Brain microvascular endothelial cell (primary cell): Measurements from ENCODE around the gene PI4K2A.
A peak's percentile ranks its signal among the peaks of the same experiment; 100 is the strongest.

Source experiments
- DNase-seq: peaks from one replicate; pipeline ENCODE4 v3.0.0-alpha.2; 2020
- H3K27ac ChIP-seq: fragments of 250-450 bp; sonication (Bioruptor Pico); 2 replicates; pipeline ENCODE4 v1.5.1; 2020; ENCODE audit warnings: mild to moderate bottlenecking, moderate library complexity
- H3K27me3 ChIP-seq: fragments of 250-450 bp; sonication (Bioruptor Pico); replicated peaks from 2 replicates; pipeline ENCODE4 v1.5.1; 2020; ENCODE audit warnings: mild to moderate bottlenecking
- H3K36me3 ChIP-seq: fragments of 250-450 bp; sonication (Bioruptor Pico); replicated peaks from 2 replicates; pipeline ENCODE4 v1.5.1; 2020; ENCODE audit warnings: mild to moderate bottlenecking
- H3K4me3 ChIP-seq: 2 replicates; pipeline ENCODE4 v1.5.1; 2011; ENCODE audit warnings: low read depth, mild to moderate bottlenecking, control low read depth, low read length, moderate library complexity
- in situ Hi-C: cut with HindIII; loops from 2 replicates; pipeline ENCODE4 v1.10.0; 2017; ENCODE audit warnings: low sequenced_read_pairs, low pct_ligation_motif_present
- TF ChIP-seq, protein P1 (sequence below): IDR thresholded peaks from 2 replicates; pipeline ENCODE4 v1.5.1; 2011; ENCODE audit warnings: low read depth, mild to moderate bottlenecking, moderate library complexity, low read length, control low read depth, inconsistent platforms; ENCODE audit errors: missing control alignments

Gene PI4K2A

DNA sequence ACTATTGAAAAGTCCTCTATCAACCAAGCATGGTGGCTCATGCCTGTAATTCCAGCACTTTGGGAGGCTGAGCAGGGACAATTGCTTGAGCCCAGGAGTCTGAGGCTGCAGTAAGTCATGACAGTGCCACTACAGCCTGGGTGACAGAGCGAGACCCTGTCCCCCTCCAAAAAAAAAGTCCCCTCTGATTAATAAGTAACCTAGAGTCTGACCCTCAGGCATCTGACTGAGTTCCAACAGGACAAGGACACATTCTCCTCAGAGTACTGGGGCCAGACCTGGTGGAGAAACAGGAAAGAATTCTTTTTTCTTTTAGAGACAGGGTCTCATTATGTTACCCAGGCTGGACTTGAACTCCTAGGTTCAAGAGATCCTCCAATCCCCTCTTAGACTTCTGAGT lies 17.2 kb upstream of the PI4K2A start:
- no peak overlapping the region for H3K4me3 ChIP-seq
- no peaks in the 10 kb centered on the region for H3K27me3 ChIP-seq
- no peaks in the 10 kb centered on the region for H3K36me3 ChIP-seq
- in situ Hi-C loops = no loop called here
- TF ChIP-seq, protein P1, sequence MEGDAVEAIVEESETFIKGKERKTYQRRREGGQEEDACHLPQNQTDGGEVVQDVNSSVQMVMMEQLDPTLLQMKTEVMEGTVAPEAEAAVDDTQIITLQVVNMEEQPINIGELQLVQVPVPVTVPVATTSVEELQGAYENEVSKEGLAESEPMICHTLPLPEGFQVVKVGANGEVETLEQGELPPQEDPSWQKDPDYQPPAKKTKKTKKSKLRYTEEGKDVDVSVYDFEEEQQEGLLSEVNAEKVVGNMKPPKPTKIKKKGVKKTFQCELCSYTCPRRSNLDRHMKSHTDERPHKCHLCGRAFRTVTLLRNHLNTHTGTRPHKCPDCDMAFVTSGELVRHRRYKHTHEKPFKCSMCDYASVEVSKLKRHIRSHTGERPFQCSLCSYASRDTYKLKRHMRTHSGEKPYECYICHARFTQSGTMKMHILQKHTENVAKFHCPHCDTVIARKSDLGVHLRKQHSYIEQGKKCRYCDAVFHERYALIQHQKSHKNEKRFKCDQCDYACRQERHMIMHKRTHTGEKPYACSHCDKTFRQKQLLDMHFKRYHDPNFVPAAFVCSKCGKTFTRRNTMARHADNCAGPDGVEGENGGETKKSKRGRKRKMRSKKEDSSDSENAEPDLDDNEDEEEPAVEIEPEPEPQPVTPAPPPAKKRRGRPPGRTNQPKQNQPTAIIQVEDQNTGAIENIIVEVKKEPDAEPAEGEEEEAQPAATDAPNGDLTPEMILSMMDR = no peak
- DNase-seq = no peak
- no peak overlapping the region for H3K27ac ChIP-seq

GRCh38 chr10:97627731-97628130 lies 12.7 kb upstream of the PI4K2A start:
- Histone ChIP-seq H3K36me3 (no peaks in the 10 kb centered on the region), H3K27ac (no peak overlapping the region), H3K27me3 (no peaks in the 10 kb centered on the region), H3K4me3 (no peak overlapping the region)
- in situ Hi-C loops = no loop called here
- TF ChIP-seq, protein P1 = no peak
- DNase-seq = no peak

GRCh38 chr10:97628228-97628627 lies 12.2 kb upstream of the PI4K2A start:
- no peaks in the 10 kb centered on the region for H3K36me3 ChIP-seq
- no peak overlapping the region for H3K27ac ChIP-seq
- no peaks in the 10 kb centered on the region for H3K27me3 ChIP-seq
- TF ChIP-seq, protein P1 = no peak
- in situ Hi-C loops = no loop called here
- DNase-seq = no peak
- H3K4me3 ChIP-seq = no peak overlapping the region

DNA sequence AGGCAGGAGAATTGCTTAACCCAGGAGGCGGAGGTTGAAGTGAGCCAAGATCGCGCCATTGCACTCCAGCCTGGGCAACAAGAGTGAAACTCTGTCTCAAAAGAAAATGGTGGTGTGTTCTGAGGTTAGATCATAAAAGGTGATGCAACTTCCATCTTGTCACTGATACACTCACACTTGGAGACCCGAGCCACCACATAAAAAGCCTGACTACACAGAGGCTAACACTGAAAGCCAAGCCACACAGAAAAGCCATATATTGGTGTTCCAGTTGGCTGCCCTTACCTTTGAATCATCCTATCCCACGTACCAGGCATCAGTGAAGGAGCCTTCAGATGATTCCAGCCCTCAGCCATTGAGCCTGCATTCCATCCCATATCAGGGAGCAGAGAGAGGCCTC lies 11.2 kb upstream of the PI4K2A start:
- TF ChIP-seq, protein P1 = no peak
- Histone ChIP-seq H3K27me3 (no peaks in the 10 kb centered on the region), H3K27ac (no peak overlapping the region), H3K36me3 (no peaks in the 10 kb centered on the region), H3K4me3 (no peak overlapping the region)
- DNase-seq = no peak
- in situ Hi-C loops = no loop called here

GRCh38 chr10:97631098-97631497 lies 9.4 kb upstream of the PI4K2A start:
- no peaks in the 10 kb centered on the region for H3K27me3 ChIP-seq
- TF ChIP-seq, protein P1 = no peak
- no peaks in the 10 kb centered on the region for H3K36me3 ChIP-seq
- H3K4me3 ChIP-seq = no peak overlapping the region
- DNase-seq = no peak
- no peak overlapping the region for H3K27ac ChIP-seq
- in situ Hi-C loops = no loop called here

DNA sequence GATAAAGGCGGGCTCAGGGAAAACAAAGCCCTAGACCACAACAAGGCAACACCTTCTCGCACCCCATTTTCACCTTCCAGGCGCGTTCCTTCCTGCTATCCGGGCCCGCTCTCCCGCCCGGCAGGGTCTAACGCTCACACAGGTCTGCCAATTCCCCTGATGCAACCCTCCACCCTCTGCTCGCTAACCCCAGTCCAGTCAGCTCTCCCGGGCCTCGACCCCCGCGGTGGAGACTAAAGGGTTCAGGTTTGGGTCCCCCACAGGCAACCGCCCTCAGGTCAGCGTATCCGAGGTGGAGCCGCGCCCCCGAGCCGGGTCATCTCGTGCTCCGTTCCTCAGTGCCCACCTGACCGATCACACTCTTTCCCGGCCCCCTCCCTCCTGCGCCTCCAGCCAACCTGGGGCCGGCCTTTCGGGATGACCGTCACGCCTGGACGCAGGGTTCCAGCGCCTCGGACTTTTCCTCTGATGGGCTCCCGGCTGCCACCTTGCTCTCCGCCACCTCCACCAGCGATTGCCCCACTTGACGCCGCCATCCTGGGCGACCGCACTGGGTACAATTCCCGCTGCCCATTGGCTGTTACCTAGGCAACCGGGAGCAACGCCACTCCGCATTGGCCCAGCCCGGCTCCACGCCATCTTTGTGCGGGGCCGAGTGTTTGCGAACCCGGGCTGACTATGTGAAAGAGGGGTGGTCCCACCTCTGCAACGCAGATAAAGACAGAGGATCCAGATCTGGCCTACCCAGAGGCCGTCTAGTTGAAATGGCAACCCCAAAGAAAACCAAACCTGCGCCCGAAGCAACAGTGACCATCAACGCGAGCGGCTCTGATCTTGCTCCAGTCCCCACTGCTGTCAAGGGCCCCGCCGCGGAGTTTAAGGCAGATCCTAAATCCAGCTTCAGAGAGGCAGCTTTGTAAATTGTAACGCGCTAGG lies 7.3 kb upstream of the PI4K2A start, which contains the start of gene MORN4:
TSS of gene MORN4 (minus strand) at position 552 of the 936 bp plus-strand sequence. CDS start 13,847 bp downstream, outside the sequence.
- TF ChIP-seq, protein P1 = no peak
- peak within 1 kb of the TSS; percentile 93 for H3K4me3 ChIP-seq
- H3K36me3 ChIP-seq = no peaks in the 10 kb centered on the region
- H3K27ac ChIP-seq = peak within 1 kb of the TSS; percentile 9
- peak; percentile 89 for DNase-seq
- in situ Hi-C loops = no loop called here
- no peaks in the 10 kb centered on the region for H3K27me3 ChIP-seq
